ENCODE results near the gene ARID5B. TPM values are rescaled to one million over a fixed set of nuclear protein-coding genes. Genes with fewer than 3 reads are reported as not detected.
A peak's percentile ranks its signal among the peaks of the same experiment; 100 is the strongest.

ARID5B gene
- total RNA-seq, 2 experiments from 2014 or later = 49.2 to 51.3 TPM

GRCh38 chr10:61943674-61944378 lies 42.3 kb downstream of the ARID5B start:
- POLR2A ChIA-PET = interaction anchor here (0.8 to 3.6 kb wide), 12 partner anchors 10 to 240 kb away, joined by 3 to 27 read pairs (median 4); no protein-coding TSS in a partner anchor
- no peaks in the 10 kb centered on the region for H3K27me3 Mint-ChIP-seq
- Histone ChIP-seq H3K4me1 (ENCODE audit: insufficient read depth, low read length) (peaks cover 12% of the 10 kb centered on the region), H3K4me3 (ENCODE audit: low read length) (peak overlapping the region; percentile 38), H3K27me3 (ENCODE audit: control insufficient read depth in 1 of 2, insufficient read depth in 2 of 2, low read length in 2 of 2) (no peaks in the 10 kb centered on the region), H3K27ac (ENCODE audit: low read depth in 1 of 2, low read length in 2 of 2) (peak overlapping the region in 1 of 2 donors; percentile 71), H3K9me3 (ENCODE audit: control insufficient read depth in 1 of 2, insufficient read depth in 1 of 2, low read length in 2 of 2) (no peaks in the 10 kb centered on the region), H3K36me3 (ENCODE audit: insufficient read depth, low read length) (peaks cover 44% of the 10 kb centered on the region)
- no peaks in the 10 kb centered on the region for H3K9me3 Mint-ChIP-seq
- peaks cover 55% of the 10 kb centered on the region for H3K4me1 Mint-ChIP-seq (ENCODE audit: low read depth)
- H3K36me3 Mint-ChIP-seq (ENCODE audit: low read depth) = peaks cover 71% of the 10 kb centered on the region
- DNase-seq (peak in 5 of 14 experiments; percentile 9 to 79 (median 63)), ATAC-seq (ENCODE audit: poor library complexity) (peak; percentile 73)
- peak overlapping the region; percentile 82 for H3K27ac Mint-ChIP-seq
- CTCF ChIA-PET = interaction anchor here (0.6 to 2.4 kb wide), 9 partner anchors 8 to 301 kb away, joined by 3 to 8 read pairs (median 5); no protein-coding TSS in a partner anchor
- H3K4me3 Mint-ChIP-seq = peak overlapping the region; percentile 59
- intact Hi-C loops (cut with DNase I, micrococcal nuclease) = loop anchor here in 1 of 2 experiments (1.0 to 2.0 kb wide), 3 partner anchors 42 to 107 kb away; no protein-coding TSS in a partner anchor
- TF ChIP-seq CTCF (IDR thresholded peaks at IDR 0.05) = peak; percentile 22

GRCh38 chr10:61944410-61945147 lies 43.1 kb downstream of the ARID5B start:
- H3K36me3 Mint-ChIP-seq (ENCODE audit: low read depth) = peaks cover 79% of the 10 kb centered on the region
- no peaks in the 10 kb centered on the region for H3K27me3 Mint-ChIP-seq
- no peak for ATAC-seq (ENCODE audit: poor library complexity)
- intact Hi-C loops (cut with DNase I, micrococcal nuclease) = no loop called here
- ChIA-PET POLR2A (interaction anchor here (1.2 to 3.6 kb wide), 6 partner anchors 11 to 239 kb away, joined by 3 to 16 read pairs (median 6); no protein-coding TSS in a partner anchor), CTCF (interaction anchor here (0.8 to 2.1 kb wide), 5 partner anchors 9 to 300 kb away, joined by 3 to 8 read pairs (median 5); no protein-coding TSS in a partner anchor)
- DNase-seq = no peak
- peaks cover 48% of the 10 kb centered on the region for H3K4me1 Mint-ChIP-seq (ENCODE audit: low read depth)
- no peak overlapping the region for H3K27ac Mint-ChIP-seq
- H3K4me1 ChIP-seq (ENCODE audit: insufficient read depth, low read length) = peaks cover 11% of the 10 kb centered on the region
- TF ChIP-seq CTCF (IDR thresholded peaks at IDR 0.05) = no peak
- no peak overlapping the region for H3K4me3 Mint-ChIP-seq
- no peak overlapping the region for H3K4me3 ChIP-seq (ENCODE audit: low read length)
- H3K9me3 ChIP-seq (ENCODE audit: control insufficient read depth in 1 of 2, insufficient read depth in 1 of 2, low read length in 2 of 2) = no peaks in the 10 kb centered on the region
- H3K9me3 Mint-ChIP-seq = no peaks in the 10 kb centered on the region
- peaks cover 50% of the 10 kb centered on the region for H3K36me3 ChIP-seq (ENCODE audit: insufficient read depth, low read length)
- H3K27me3 ChIP-seq (ENCODE audit: control insufficient read depth in 1 of 2, insufficient read depth in 2 of 2, low read length in 2 of 2) = no peaks in the 10 kb centered on the region
- H3K27ac ChIP-seq (ENCODE audit: low read depth in 1 of 2, low read length in 2 of 2) = no peak overlapping the region

GRCh38 chr10:61949687-61950086 lies 48.2 kb downstream of the ARID5B start:
- Mint-ChIP-seq H3K27ac (no peak overlapping the region), H3K4me3 (no peak overlapping the region), H3K9me3 (no peaks in the 10 kb centered on the region), H3K4me1 (ENCODE audit: low read depth) (peaks cover 24% of the 10 kb centered on the region), H3K36me3 (ENCODE audit: low read depth) (peaks cover 74% of the 10 kb centered on the region), H3K27me3 (no peaks in the 10 kb centered on the region)
- H3K27ac ChIP-seq (ENCODE audit: low read depth in 1 of 2, low read length in 2 of 2) = no peak overlapping the region
- H3K4me1 ChIP-seq (ENCODE audit: insufficient read depth, low read length) = peaks cover 4% of the 10 kb centered on the region
- CTCF ChIA-PET = interaction anchor here (0.8 to 1.0 kb wide), 2 partner anchors 44 to 52 kb away, joined by 3 to 4 read pairs; no protein-coding TSS in a partner anchor
- POLR2A ChIA-PET = interaction anchor here (1.2 to 1.6 kb wide), 2 partner anchors 49 to 50 kb away, joined by 4 read pairs; partner anchors contain the start of gene ARID5B
- ATAC-seq (ENCODE audit: poor library complexity) (no peak), DNase-seq (no peak)
- peaks cover 69% of the 10 kb centered on the region for H3K36me3 ChIP-seq (ENCODE audit: insufficient read depth, low read length)
- no peak overlapping the region for H3K4me3 ChIP-seq (ENCODE audit: low read length)
- H3K9me3 ChIP-seq (ENCODE audit: control insufficient read depth in 1 of 2, insufficient read depth in 1 of 2, low read length in 2 of 2) = no peaks in the 10 kb centered on the region
- intact Hi-C loops (cut with DNase I, micrococcal nuclease) = loop anchor here in 1 of 2 experiments (5.0 kb wide), 1 partner anchor 48 kb away; no protein-coding TSS in a partner anchor
- TF ChIP-seq CTCF (IDR thresholded peaks at IDR 0.05) = no peak
- H3K27me3 ChIP-seq (ENCODE audit: control insufficient read depth in 1 of 2, insufficient read depth in 2 of 2, low read length in 2 of 2) = no peaks in the 10 kb centered on the region
